ENCODE results near the gene ADCY5. TPM values are rescaled to one million over a fixed set of nuclear protein-coding genes. Genes with fewer than 3 reads are reported as not detected.

Gene ADCY5
- total RNA-seq, 4 donors from 2014 or later, result 119 to 251 (median 185) TPM

DNA sequence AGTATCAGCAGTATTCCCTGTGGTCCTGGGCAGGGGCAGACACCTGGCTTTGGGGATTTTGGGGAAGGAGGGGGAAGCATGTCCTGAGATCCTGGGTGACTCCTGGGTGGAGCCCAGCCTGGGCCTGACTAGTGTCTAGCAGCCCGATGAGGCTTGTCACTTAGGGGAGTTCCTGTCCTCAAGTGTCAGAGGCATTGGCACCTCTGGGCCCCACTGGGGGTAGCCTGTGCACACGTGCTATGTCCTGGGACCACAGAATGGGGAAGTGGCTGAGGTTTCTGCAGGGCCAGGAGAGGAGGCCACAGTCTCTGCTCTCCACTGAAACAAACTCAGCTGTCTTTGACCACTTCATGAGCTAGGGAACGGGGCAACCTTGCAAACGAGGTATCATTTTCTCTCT lies 31.5 kb upstream of the ADCY5 start:
- Histone ChIP-seq H3K9me3 (no peaks in the 10 kb centered on the region), H3K4me3 (no peak overlapping the region), H3K27me3 (no peaks in the 10 kb centered on the region), H3K36me3 (no peaks in the 10 kb centered on the region), H3K27ac (no peak overlapping the region), H3K4me1 (no peaks in the 10 kb centered on the region)
- no peak for TF ChIP-seq POLR2A (IDR thresholded peaks at IDR 0.05)
- no peak for TF ChIP-seq CTCF (IDR thresholded peaks at IDR 0.05)
- no peak for TF ChIP-seq EP300 (IDR thresholded peaks at IDR 0.05)
- no peak for TF ChIP-seq POLR2AphosphoS5 (IDR thresholded peaks at IDR 0.05)
- no peak for ATAC-seq
- 83% methylated on average over 2 of the region's 4 CpGs; no CpG with 5 or more reads in 1 of the 2 donors for WGBS, 2 donors (ENCODE audit: low coverage in 1 of 2)

DNA sequence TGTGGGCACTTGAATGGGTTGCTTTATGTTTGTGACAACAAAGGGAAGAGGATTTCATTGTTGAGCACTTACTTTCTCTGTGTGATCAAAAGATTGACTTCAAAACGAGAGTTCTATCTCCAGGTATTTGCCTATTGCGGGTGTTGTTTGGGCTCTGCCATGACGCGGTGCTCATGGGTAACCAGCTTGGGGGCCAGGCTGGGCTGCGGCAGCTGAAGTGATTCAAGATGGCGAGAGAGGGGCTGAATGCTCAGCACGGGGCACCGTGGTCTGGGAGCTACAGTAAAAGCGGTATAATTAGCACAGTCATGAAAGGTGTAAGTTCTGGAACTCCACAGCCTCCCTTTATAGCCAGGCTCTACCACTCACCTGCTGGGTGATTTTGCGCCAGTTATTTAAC lies 31.0 kb upstream of the ADCY5 start:
- no peak for TF ChIP-seq POLR2AphosphoS5 (IDR thresholded peaks at IDR 0.05)
- TF ChIP-seq POLR2A (IDR thresholded peaks at IDR 0.05), result no peak
- no peak for TF ChIP-seq CTCF (IDR thresholded peaks at IDR 0.05)
- no peak for TF ChIP-seq EP300 (IDR thresholded peaks at IDR 0.05)
- ATAC-seq, result no peak
- H3K4me3 ChIP-seq, result no peak overlapping the region
- no peak overlapping the region for H3K27ac ChIP-seq
- no peaks in the 10 kb centered on the region for H3K4me1 ChIP-seq
- H3K9me3 ChIP-seq, result no peaks in the 10 kb centered on the region
- no peaks in the 10 kb centered on the region for H3K36me3 ChIP-seq
- no peaks in the 10 kb centered on the region for H3K27me3 ChIP-seq
- 91 to 94% methylated on average over 7 to 10 of the region's 10 CpGs for WGBS, 2 donors (ENCODE audit: low coverage in 1 of 2)

DNA sequence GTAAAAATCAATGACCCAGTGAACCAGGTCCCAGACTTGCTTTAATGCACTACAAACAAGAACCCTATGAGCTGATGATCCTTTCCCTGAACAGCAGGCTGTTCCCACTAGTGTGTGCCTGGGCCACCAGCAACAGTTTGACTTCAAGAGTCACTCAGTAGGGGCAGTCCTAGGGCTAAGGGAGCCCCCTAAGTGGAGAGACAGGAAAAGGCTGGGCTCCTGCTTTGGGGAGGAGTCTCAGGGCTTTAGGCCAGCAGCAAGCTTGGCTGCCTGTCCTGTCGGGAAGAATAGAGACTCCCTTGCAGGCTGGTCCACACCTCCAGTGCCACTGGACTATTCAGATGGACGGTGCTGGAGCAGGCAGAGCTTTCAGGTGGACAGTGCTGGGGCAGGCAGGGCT lies 29.4 kb upstream of the ADCY5 start:
- Histone ChIP-seq H3K27ac (no peak overlapping the region), H3K36me3 (no peaks in the 10 kb centered on the region), H3K4me3 (no peak overlapping the region), H3K27me3 (no peaks in the 10 kb centered on the region), H3K4me1 (no peaks in the 10 kb centered on the region), H3K9me3 (no peaks in the 10 kb centered on the region)
- no peak for ATAC-seq
- 0% methylated on average over 1 of the region's 2 CpGs; no CpG with 5 or more reads in 1 of the 2 donors for WGBS, 2 donors (ENCODE audit: low coverage in 1 of 2)
- TF ChIP-seq POLR2A (IDR thresholded peaks at IDR 0.05), result no peak
- no peak for TF ChIP-seq POLR2AphosphoS5 (IDR thresholded peaks at IDR 0.05)
- no peak for TF ChIP-seq EP300 (IDR thresholded peaks at IDR 0.05)
- TF ChIP-seq CTCF (IDR thresholded peaks at IDR 0.05), result no peak

DNA sequence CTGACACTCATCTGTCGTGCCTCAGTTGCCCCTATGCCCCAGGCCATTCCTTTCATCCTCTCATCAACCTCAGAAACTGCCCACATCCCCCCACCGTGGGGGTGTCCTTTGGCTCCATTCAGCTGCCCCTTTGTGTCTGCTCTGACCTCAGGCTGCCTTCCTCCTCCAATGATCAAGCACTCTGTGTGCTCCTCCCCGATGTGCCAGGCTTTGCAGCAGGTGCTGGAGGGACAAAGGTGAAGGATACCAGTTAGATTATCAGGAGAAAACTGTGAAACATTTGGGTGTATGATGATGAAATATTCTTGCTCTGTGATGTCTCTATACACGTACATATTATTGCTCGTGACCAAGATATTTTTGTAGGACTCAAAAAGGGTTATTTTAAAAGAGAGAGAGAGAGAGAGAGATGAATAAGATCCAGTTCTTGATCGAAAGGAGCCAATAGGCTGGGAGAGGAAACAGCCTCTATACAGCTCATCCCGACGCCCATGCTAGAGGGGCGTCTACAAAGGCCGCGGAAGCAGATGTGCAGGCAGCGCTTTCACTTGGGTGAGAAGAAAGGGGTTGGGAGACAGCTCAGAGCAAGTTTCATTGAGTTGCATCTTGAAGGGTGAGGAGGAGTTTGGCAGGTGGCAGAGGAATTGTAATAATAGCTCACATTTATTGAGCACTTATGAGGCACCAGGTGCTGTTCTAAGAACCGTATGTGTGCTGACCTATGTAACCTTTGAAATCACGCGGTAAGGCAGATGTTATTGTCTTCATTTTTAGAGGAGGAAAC lies 28.3 kb upstream of the ADCY5 start:
- no peaks in the 10 kb centered on the region for H3K27me3 ChIP-seq
- H3K4me3 ChIP-seq, result no peak overlapping the region
- 77 to 80% methylated on average over 9 to 14 of the region's 15 CpGs for WGBS, 2 donors (ENCODE audit: low coverage in 1 of 2)
- H3K27ac ChIP-seq, result no peak overlapping the region
- no peaks in the 10 kb centered on the region for H3K36me3 ChIP-seq
- TF ChIP-seq CTCF (IDR thresholded peaks at IDR 0.05), result no peak
- TF ChIP-seq EP300 (IDR thresholded peaks at IDR 0.05), result no peak
- TF ChIP-seq POLR2A (IDR thresholded peaks at IDR 0.05), result no peak
- no peak for ATAC-seq
- no peaks in the 10 kb centered on the region for H3K9me3 ChIP-seq
- H3K4me1 ChIP-seq, result no peaks in the 10 kb centered on the region

- 60% methylated on average over 1 of the region's 7 CpGs; no CpG with 5 or more reads in 1 of the 2 donors for WGBS, 2 donors (ENCODE audit: low coverage in 1 of 2)
- Histone ChIP-seq H3K4me1 (no peaks in the 10 kb centered on the region), H3K9me3 (no peaks in the 10 kb centered on the region), H3K27me3 (no peaks in the 10 kb centered on the region), H3K27ac (no peak overlapping the region), H3K36me3 (no peaks in the 10 kb centered on the region), H3K4me3 (no peak overlapping the region)
- ATAC-seq, result no peak
- TF ChIP-seq CTCF (IDR thresholded peaks at IDR 0.05), result no peak
- no peak for TF ChIP-seq POLR2AphosphoS5 (IDR thresholded peaks at IDR 0.05)
- no peak for TF ChIP-seq POLR2A (IDR thresholded peaks at IDR 0.05)
- TF ChIP-seq EP300 (IDR thresholded peaks at IDR 0.05), result no peak
Observed at GRCh38 chr3:123475786-123476185, 26.9 kb upstream of the ADCY5 start.
